HG03520 (cell line): ENCODE results near the gene UGT1A5.

Source experiments
- ATAC-seq: cut with Tn5 transposase; IDR thresholded peaks from one replicate; pipeline ENCODE4 v1.9.1; 2021; ENCODE audit warnings: mild to moderate bottlenecking, moderate library complexity; ENCODE audit not compliant: unreplicated experiment

UGT1A5 gene

GRCh38 chr2:233803994-233804393 is 91.3 kb downstream of the UGT1A5 start:
- ATAC-seq: no peak

- ATAC-seq: no peak
Measured at GRCh38 chr2:233807215-233807865, 94.6 kb downstream of the UGT1A5 start.

GRCh38 chr2:233807966-233808935 is 95.5 kb downstream of the UGT1A5 start:
- no peak for ATAC-seq

GRCh38 chr2:233810385-233810784 is 97.7 kb downstream of the UGT1A5 start:
- ATAC-seq: no peak

- ATAC-seq: no peak
Measured at GRCh38 chr2:233811087-233811486, 98.4 kb downstream of the UGT1A5 start.

GRCh38 chr2:233811732-233812131 is 99.0 kb downstream of the UGT1A5 start:
- no peak for ATAC-seq

- no peak for ATAC-seq
Measured at GRCh38 chr2:233813236-233814055, 100.7 kb downstream of the UGT1A5 start.

GRCh38 chr2:233814056-233814835 is 101.5 kb downstream of the UGT1A5 start:
- no peak for ATAC-seq

- ATAC-seq: no peak
Measured at GRCh38 chr2:233815861-233816260, 103.2 kb downstream of the UGT1A5 start.

- ATAC-seq: no peak
Measured at GRCh38 chr2:233816334-233816733, 103.6 kb downstream of the UGT1A5 start.

- no peak for ATAC-seq
Measured at GRCh38 chr2:233816771-233817170, 104.1 kb downstream of the UGT1A5 start.

- no peak for ATAC-seq
Measured at GRCh38 chr2:233817361-233817911, 104.7 kb downstream of the UGT1A5 start.

- no peak for ATAC-seq
Measured at GRCh38 chr2:233817995-233818638, 105.4 kb downstream of the UGT1A5 start.

- no peak for ATAC-seq
Measured at GRCh38 chr2:233818639-233819621, 106.2 kb downstream of the UGT1A5 start.

GRCh38 chr2:233819884-233820773 is 107.4 kb downstream of the UGT1A5 start:
- ATAC-seq: no peak

- no peak for ATAC-seq
Measured at GRCh38 chr2:233820774-233821105, 108.0 kb downstream of the UGT1A5 start.

- ATAC-seq: no peak
Measured at GRCh38 chr2:233821196-233821595, 108.5 kb downstream of the UGT1A5 start.

GRCh38 chr2:233821709-233822100 is 109.0 kb downstream of the UGT1A5 start:
- ATAC-seq: no peak
